ENCODE data around the gene ANKMY1.

ANKMY1 gene

DNA sequence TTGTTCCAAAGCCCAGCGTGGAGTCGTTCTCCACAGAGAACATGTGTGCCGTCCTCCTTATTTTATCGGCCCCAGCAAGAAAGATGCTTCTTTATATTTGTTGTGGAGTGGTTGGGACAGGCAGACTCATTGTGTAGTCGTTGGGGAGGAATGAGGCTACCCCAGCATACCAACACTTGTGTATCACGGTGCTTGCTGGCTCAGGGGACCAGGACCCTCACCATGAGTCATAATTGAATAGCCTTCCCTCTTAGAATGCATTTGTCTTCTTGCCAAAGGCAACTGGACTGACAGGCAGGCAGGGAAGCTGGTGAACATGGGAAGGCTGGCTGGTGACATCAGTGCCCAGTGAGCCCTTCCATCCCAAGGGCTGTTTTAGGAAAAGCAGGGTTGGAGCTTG, 33.4 kb upstream of the ANKMY1 start:
- Histone ChIP-seq H3K4me1 (ENCODE audit: control insufficient read depth, insufficient read depth, low read length) (peaks cover 7% of the 10 kb centered on the region), H3K36me3 (ENCODE audit: control insufficient read depth in 2 of 2, insufficient read depth in 1 of 2, low read length in 2 of 2) (peaks cover 5 to 59% of the 10 kb centered on the region in 2 experiments; a peak in 2 of 3 replicates), H3K4me3 (ENCODE audit: low read depth, low read length) (no peak overlapping the region), H3K9me3 (ENCODE audit: control insufficient read depth, insufficient read depth, low read depth, low read length) (no peaks in the 10 kb centered on the region), H3K27ac (ENCODE audit: extremely low read depth, low read depth, low read length) (no peak overlapping the region)
- TF ChIP-seq, protein P1, sequence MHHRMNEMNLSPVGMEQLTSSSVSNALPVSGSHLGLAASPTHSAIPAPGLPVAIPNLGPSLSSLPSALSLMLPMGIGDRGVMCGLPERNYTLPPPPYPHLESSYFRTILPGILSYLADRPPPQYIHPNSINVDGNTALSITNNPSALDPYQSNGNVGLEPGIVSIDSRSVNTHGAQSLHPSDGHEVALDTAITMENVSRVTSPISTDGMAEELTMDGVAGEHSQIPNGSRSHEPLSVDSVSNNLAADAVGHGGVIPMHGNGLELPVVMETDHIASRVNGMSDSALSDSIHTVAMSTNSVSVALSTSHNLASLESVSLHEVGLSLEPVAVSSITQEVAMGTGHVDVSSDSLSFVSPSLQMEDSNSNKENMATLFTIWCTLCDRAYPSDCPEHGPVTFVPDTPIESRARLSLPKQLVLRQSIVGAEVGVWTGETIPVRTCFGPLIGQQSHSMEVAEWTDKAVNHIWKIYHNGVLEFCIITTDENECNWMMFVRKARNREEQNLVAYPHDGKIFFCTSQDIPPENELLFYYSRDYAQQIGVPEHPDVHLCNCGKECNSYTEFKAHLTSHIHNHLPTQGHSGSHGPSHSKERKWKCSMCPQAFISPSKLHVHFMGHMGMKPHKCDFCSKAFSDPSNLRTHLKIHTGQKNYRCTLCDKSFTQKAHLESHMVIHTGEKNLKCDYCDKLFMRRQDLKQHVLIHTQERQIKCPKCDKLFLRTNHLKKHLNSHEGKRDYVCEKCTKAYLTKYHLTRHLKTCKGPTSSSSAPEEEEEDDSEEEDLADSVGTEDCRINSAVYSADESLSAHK (tag by site-specific recombination; IDR thresholded peaks at IDR 0.05): no peak
- TF ChIP-seq GLI2 (tag by site-specific recombination; IDR thresholded peaks at IDR 0.05; ENCODE audit: borderline replicate concordance, low read depth) (no peak), ZNF510 (tag by site-specific recombination; IDR thresholded peaks at IDR 0.05; ENCODE audit: insufficient replicate concordance) (no peak), ZNF37A (tag by site-specific recombination; IDR thresholded peaks at IDR 0.05) (no peak), ZNF138 (tag by site-specific recombination; IDR thresholded peaks at IDR 0.05; ENCODE audit: borderline replicate concordance) (no peak), ZFHX2 (tag by site-specific recombination; conservative IDR thresholded peaks at IDR 0.05) (no peak), ZNF302 (tag by site-specific recombination; IDR thresholded peaks at IDR 0.05; ENCODE audit: low read depth) (no peak), ZFP41 (tag by site-specific recombination; IDR thresholded peaks at IDR 0.05; ENCODE audit: borderline replicate concordance) (no peak), ZNF571 (tag by site-specific recombination; IDR thresholded peaks at IDR 0.05) (no peak), ZBTB48 (tag by site-specific recombination; IDR thresholded peaks at IDR 0.05) (no peak), ZNF777 (tag by site-specific recombination; IDR thresholded peaks at IDR 0.05; ENCODE audit: borderline replicate concordance) (no peak), ZNF747 (tag by site-specific recombination; IDR thresholded peaks at IDR 0.05) (no peak), HOXC10 (CRISPR knock-in tag; IDR thresholded peaks at IDR 0.05) (no peak)
- TF ChIP-seq, protein P2, sequence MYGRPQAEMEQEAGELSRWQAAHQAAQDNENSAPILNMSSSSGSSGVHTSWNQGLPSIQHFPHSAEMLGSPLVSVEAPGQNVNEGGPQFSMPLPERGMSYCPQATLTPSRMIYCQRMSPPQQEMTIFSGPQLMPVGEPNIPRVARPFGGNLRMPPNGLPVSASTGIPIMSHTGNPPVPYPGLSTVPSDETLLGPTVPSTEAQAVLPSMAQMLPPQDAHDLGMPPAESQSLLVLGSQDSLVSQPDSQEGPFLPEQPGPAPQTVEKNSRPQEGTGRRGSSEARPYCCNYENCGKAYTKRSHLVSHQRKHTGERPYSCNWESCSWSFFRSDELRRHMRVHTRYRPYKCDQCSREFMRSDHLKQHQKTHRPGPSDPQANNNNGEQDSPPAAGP (tag by site-specific recombination; IDR thresholded peaks at IDR 0.05): no peak
- TF ChIP-seq, protein P3, sequence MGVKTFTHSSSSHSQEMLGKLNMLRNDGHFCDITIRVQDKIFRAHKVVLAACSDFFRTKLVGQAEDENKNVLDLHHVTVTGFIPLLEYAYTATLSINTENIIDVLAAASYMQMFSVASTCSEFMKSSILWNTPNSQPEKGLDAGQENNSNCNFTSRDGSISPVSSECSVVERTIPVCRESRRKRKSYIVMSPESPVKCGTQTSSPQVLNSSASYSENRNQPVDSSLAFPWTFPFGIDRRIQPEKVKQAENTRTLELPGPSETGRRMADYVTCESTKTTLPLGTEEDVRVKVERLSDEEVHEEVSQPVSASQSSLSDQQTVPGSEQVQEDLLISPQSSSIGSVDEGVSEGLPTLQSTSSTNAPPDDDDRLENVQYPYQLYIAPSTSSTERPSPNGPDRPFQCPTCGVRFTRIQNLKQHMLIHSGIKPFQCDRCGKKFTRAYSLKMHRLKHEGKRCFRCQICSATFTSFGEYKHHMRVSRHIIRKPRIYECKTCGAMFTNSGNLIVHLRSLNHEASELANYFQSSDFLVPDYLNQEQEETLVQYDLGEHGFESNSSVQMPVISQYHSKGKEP (tag by site-specific recombination; IDR thresholded peaks at IDR 0.05): no peak
- TF ChIP-seq, protein P4, sequence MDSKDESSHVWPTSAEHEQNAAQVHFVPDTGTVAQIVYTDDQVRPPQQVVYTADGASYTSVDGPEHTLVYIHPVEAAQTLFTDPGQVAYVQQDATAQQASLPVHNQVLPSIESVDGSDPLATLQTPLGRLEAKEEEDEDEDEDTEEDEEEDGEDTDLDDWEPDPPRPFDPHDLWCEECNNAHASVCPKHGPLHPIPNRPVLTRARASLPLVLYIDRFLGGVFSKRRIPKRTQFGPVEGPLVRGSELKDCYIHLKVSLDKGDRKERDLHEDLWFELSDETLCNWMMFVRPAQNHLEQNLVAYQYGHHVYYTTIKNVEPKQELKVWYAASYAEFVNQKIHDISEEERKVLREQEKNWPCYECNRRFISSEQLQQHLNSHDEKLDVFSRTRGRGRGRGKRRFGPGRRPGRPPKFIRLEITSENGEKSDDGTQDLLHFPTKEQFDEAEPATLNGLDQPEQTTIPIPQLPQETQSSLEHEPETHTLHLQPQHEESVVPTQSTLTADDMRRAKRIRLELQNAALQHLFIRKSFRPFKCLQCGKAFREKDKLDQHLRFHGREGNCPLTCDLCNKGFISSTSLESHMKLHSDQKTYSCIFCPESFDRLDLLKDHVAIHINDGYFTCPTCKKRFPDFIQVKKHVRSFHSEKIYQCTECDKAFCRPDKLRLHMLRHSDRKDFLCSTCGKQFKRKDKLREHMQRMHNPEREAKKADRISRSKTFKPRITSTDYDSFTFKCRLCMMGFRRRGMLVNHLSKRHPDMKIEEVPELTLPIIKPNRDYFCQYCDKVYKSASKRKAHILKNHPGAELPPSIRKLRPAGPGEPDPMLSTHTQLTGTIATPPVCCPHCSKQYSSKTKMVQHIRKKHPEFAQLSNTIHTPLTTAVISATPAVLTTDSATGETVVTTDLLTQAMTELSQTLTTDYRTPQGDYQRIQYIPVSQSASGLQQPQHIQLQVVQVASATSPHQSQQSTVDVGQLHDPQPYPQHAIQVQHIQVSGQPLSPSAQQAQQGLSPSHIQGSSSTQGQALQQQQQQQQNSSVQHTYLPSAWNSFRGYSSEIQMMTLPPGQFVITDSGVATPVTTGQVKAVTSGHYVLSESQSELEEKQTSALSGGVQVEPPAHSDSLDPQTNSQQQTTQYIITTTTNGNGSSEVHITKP (tag by site-specific recombination; IDR thresholded peaks at IDR 0.05): no peak
- TF ChIP-seq, protein P5, sequence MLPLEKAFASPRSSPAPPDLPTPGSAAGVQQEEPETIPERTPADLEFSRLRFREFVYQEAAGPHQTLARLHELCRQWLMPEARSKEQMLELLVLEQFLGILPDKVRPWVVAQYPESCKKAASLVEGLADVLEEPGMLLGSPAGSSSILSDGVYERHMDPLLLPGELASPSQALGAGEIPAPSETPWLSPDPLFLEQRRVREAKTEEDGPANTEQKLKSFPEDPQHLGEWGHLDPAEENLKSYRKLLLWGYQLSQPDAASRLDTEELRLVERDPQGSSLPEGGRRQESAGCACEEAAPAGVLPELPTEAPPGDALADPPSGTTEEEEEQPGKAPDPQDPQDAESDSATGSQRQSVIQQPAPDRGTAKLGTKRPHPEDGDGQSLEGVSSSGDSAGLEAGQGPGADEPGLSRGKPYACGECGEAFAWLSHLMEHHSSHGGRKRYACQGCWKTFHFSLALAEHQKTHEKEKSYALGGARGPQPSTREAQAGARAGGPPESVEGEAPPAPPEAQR (tag by site-specific recombination; IDR thresholded peaks at IDR 0.05): no peak
- CTCF ChIA-PET: no interaction called here
- POLR2A ChIA-PET: no interaction called here

All from HEK293 (cell line).